GOT3 (cell line): ENCODE results near the gene TMEM204.

Source experiments
- DNase-seq: peaks from one replicate; lab custom pipeline; 2025; ENCODE audit warnings: mixed read lengths; lab: John Stamatoyannopoulos, UW

Gene TMEM204

GRCh38 chr16:1557576-1557975 lies 24.1 kb downstream of the TMEM204 start:
- DNase-seq = no peak

- DNase-seq = no peak
Observed at GRCh38 chr16:1559446-1559975, 26.0 kb downstream of the TMEM204 start.

DNA sequence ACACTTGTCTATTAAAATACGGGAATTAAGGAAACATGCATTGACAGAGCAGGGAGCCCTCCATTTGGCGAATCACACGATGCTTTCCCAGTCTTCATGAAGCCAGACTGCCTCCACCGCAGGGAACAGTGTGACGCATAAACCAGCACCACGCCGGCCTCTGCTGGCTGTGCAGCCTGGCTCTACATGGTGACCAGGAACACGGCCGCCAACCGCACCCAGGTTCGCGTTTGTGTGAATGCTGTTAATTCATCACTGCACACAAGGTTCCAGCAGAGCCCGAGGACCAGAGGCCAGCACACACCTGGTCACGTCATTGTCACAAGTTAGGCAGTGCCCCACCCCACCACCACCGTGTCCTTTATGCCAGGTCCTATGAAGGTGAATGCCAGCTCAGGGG lies 26.7 kb downstream of the TMEM204 start:
- no peak for DNase-seq

- DNase-seq = no peak
Observed at GRCh38 chr16:1560866-1561265, 27.4 kb downstream of the TMEM204 start.

DNA sequence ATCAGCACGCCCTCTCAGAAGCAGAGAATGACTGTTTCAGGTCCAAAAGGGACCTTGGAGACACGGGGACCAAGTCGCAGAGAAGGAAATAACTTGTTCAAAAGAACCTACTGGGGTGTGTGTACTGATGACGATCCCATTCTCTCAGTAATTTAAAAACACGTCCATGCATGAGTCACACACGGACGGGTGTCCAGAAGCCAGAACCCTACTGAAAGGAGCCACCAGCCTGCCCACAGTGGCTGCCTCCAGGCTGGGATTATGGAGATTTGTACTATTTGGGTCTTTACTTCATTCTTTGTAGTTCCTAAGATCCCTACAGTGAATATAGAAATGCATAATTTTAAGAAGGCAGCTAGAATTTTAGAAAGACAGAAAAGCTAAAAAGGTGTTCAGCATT lies 27.8 kb downstream of the TMEM204 start:
- no peak for DNase-seq

GRCh38 chr16:1561836-1562235 lies 28.4 kb downstream of the TMEM204 start:
- no peak for DNase-seq

GRCh38 chr16:1563786-1564185 lies 30.3 kb downstream of the TMEM204 start:
- no peak for DNase-seq

GRCh38 chr16:1564325-1564724 lies 30.9 kb downstream of the TMEM204 start:
- DNase-seq = no peak

- DNase-seq = no peak
Observed at GRCh38 chr16:1565083-1565805, 31.8 kb downstream of the TMEM204 start.

DNA sequence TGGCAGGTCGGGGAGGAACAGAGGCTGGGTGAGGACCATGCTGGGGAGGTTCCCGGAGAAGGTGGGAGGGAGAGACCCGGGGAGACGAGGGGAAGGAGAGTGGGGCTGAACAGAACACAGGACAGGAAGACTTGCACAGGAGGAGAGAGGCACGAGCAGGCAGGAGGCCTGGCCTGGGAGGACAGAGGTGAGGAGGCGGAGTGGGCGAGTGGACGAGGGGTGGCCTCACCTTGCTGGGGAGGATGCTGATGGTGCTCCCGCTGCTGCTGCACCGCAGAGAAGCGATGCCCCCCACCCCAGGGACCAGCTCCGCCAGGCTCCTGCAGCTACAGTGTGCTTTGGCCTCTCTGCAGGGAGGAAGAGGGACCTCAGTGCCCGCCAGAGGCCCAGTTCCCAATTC lies 34.5 kb downstream of the TMEM204 start:
- no peak for DNase-seq

GRCh38 chr16:1571012-1571671 lies 37.7 kb downstream of the TMEM204 start:
- DNase-seq = no peak

- no peak for DNase-seq
Observed at GRCh38 chr16:1572673-1573072, 39.2 kb downstream of the TMEM204 start.

GRCh38 chr16:1573301-1573700 lies 39.8 kb downstream of the TMEM204 start:
- no peak for DNase-seq

- DNase-seq = no peak
Observed at GRCh38 chr16:1575578-1575977, 42.1 kb downstream of the TMEM204 start.

DNA sequence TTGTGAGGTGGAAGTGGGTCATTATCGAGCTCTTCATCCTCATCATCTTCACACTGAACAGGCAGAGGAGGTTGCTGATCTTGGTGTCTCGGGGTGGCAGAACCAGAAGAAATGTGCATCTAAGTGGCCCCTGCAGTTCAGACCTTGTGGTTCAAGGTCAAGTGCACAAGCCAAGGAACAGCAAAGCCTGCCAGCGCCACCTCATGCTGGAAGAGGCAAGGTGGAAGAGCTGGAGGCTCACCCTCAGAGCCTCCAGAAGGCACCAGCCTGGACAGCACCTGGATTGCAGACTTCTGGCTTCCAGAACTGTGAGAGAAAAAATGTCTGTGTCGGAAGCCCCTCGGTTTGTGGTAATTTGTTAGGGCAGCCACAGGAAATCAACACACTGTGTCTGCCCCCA lies 45.7 kb downstream of the TMEM204 start:
- no peak for DNase-seq

- no peak for DNase-seq
Observed at GRCh38 chr16:1580256-1580655, 46.8 kb downstream of the TMEM204 start.

DNA sequence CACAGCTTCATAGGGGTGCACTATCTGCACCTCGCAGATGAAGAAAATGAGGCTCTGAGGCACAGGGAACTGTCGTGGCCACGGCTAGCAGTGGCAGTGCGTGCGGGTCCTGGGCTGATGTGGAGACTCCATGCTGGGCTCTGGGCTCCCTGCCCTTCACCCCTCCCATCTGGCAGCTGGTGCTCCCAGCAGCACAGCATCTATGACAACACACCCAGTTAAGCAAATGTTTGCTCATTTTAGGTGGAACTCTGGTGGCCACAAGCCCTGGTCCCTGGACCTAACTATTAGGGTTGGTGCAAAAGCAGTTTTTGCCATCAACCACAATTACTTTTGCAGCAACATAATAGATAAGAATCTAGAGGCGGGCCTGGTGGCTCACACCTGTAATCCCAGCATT lies 47.5 kb downstream of the TMEM204 start:
- DNase-seq = no peak

DNA sequence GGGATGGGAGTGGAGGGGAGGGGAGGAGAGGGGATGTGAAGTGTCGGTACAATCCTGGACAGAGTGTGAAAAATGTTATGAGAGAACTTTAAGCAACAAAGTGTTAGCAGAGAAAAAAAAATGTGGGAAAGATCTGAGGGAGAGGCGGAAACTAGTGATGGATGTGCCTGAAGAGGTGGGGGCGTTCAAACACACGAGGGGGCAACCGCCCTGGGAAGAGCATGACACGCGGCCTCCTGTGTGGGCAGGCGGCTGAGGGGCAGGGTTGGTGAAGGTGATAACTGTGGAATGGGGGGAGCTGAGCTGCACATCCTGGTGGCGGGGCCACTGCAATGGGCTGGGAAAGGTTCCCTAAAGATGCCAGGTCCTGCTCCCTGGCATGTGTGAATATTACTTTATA lies 48.3 kb downstream of the TMEM204 start:
- DNase-seq = no peak

DNA sequence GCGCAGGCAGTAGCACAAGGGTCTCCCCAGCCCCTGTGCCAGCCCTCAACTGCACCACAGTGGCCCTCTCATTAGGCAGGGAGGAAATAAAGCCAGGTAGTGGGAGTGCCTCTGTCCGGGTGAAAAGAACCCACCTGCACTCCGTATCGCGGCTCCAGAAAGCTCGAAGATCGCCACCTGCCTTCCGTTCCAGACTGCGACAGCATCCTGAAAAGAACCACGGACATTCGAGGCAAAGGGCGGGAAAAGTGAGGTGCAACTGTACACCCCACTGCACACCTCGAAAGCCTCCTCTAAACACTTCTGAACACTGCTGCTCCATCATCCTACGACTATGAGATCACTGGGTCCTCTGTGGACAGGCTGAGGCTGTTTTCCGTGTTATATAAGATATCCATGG lies 49.7 kb downstream of the TMEM204 start:
- no peak for DNase-seq

DNA sequence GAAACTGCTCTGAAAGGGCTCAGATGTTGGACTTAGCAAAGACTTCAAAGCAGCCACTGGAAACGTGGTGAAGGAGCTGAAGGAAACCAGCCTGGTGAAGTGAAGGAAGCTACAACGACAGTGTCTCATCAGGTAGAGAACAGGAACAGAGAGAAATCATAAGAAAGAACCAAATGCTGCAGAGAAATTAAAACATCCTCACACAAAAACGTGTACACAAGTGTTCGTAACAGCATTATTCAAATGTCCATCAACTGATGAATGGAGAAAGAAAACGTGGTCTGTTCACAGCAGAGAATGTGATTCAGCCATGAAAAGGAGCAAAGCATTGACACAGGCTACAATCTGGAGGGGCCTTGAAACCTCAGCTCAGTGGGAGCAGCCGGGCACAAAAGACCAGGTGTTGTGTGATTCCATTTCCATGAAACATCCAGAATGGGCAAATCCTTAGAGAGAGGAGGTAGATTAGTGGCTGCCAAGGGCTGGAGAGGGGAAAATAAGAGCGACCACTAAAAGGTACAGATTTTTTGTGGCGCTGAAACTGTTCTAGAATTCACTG lies 51.5 kb downstream of the TMEM204 start:
- DNase-seq = no peak

DNA sequence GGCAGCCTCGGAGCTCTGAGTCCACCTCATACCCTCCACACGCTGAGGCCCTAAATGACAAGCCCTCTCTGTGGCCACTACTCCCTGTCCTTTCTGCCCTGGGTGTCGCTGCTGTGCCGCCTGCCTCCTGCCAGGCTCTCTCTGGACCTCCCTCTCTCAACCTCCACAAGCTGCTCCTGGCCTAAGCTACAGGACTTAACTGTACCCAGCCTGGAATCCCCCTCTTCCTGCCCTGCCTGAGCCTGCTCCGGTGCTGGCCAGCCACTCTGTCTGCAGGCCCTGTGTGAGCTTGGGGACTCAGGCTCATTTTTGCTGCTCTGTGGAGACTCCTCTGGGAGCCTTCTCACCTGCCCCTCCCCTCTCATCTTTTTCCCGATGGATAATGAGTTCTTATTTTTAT lies 56.9 kb downstream of the TMEM204 start:
- DNase-seq = no peak

DNA sequence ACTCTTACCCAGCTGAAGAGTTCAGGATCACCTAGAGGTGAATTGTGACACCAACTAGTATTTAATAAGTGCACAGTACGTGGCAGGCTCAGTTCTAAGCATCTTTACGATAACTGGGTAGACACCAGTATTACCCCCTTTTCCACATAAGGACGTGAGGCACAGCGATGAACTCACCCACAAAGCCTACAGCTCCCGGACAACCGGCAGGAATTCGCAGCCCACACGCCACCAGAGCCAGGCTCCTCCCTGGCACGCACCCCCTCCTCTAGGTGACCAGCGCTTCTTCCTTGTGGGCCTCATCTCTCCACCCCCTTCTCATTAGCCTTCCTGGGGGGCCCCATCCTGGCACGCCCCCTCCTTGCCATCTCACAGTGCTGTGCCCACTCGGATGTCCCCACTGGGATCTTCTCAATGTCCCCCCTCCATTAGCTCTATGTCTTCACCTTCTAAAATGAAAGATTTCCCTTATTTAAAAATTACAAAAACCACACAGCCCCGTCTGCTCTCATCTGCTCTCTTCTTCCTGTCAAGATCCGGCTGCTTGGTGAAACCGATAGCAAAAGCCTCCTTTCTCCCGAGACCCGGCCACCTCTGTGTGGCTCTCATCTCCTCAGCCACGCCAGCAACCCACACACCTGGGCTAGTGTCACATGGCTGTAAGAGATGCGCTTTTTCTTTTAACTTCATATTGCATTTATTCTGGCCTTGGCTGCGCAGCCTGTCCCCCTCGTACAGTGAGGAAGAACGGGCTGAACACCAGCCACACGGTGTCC lies 57.7 kb downstream of the TMEM204 start:
- DNase-seq = no peak

- no peak for DNase-seq
Observed at GRCh38 chr16:1592446-1592845, 59.0 kb downstream of the TMEM204 start.
